Muscle layer of duodenum (tissue), 2 donors: Measurements from ENCODE around the gene ACSS1.
"Not testable (repeated sequence)": the region's sequence is repeated elsewhere in the genome, so short reads cannot be mapped to it uniquely, and the experiment has no call there.

Source experiments
- H3K27ac ChIP-seq: one replicate; pipeline ENCODE4 v1.7.0; 2013; ENCODE audit warnings: mild to moderate bottlenecking, low read length
- H3K27me3 ChIP-seq: one replicate; pipeline ENCODE4 v1.7.0; 2013; ENCODE audit warnings: low read depth, mild to moderate bottlenecking, control low read depth, low read length
- H3K36me3 ChIP-seq, 2 donors: one replicate each; pipeline ENCODE4 v1.7.0; 2013; ENCODE audit warnings: low read length in 2 of 2, control low read depth in 1 of 2, mild to moderate bottlenecking in 1 of 2; ENCODE audit not compliant: insufficient read depth in 2 of 2, control insufficient read depth in 1 of 2
- H3K4me1 ChIP-seq, 2 donors: one replicate each; pipeline ENCODE4 v1.7.0; 2013; ENCODE audit warnings: low read length in 2 of 2, mild to moderate bottlenecking in 2 of 2, control low read depth in 1 of 2, moderate library complexity in 1 of 2; ENCODE audit not compliant: insufficient read depth in 2 of 2, control insufficient read depth in 1 of 2
- H3K4me3 ChIP-seq, 2 donors: one replicate each; pipeline ENCODE4 v1.7.0; 2013; ENCODE audit warnings: low read length in 2 of 2, low read depth in 1 of 2, mild to moderate bottlenecking in 1 of 2
- H3K9me3 ChIP-seq, 2 donors: one replicate each; pipeline ENCODE4 v1.7.0; 2013; ENCODE audit warnings: low read length in 2 of 2, control low read depth in 1 of 2, mild to moderate bottlenecking in 1 of 2; ENCODE audit not compliant: control insufficient read depth in 1 of 2
- donor health status: healthy.

ACSS1 gene

GRCh38 chr20:25005220-25005619, 52.7 kb downstream of the ACSS1 start:
- H3K27me3 ChIP-seq, result no peaks in the 10 kb centered on the region
- peaks cover 39 to 43% of the 10 kb centered on the region in 2 donors for H3K36me3 ChIP-seq
- H3K9me3 ChIP-seq, result no peaks in the 10 kb centered on the region
- no peak overlapping the region for H3K4me3 ChIP-seq
- peak overlapping the region; percentile 70 for H3K27ac ChIP-seq
- H3K4me1 ChIP-seq, result peaks cover 0 to 33% of the 10 kb centered on the region in 2 donors

- H3K9me3 ChIP-seq, result no peaks in the 10 kb centered on the region
- peaks cover 0 to 33% of the 10 kb centered on the region in 2 donors for H3K4me1 ChIP-seq
- H3K27me3 ChIP-seq, result no peaks in the 10 kb centered on the region
- no peak overlapping the region for H3K4me3 ChIP-seq
- H3K27ac ChIP-seq, result no peak overlapping the region
- peaks cover 22 to 24% of the 10 kb centered on the region in 2 donors for H3K36me3 ChIP-seq
Measured at GRCh38 chr20:25003002-25003401, 54.9 kb downstream of the ACSS1 start.

GRCh38 chr20:25001323-25001722, 56.6 kb downstream of the ACSS1 start:
- H3K4me3 ChIP-seq, H3K9me3 ChIP-seq, H3K27me3 ChIP-seq, H3K27ac ChIP-seq, H3K36me3 ChIP-seq: not testable (repeated sequence)
- peaks cover 0 to 34% of the 10 kb centered on the region in 2 donors for H3K4me1 ChIP-seq

GRCh38 chr20:25000268-25000801, 57.6 kb downstream of the ACSS1 start:
- no peaks in the 10 kb centered on the region for H3K9me3 ChIP-seq
- no peak overlapping the region for H3K27ac ChIP-seq
- H3K36me3 ChIP-seq, result peaks cover 0 to 5% of the 10 kb centered on the region in 2 donors
- no peak overlapping the region for H3K4me3 ChIP-seq
- no peaks in the 10 kb centered on the region for H3K27me3 ChIP-seq
- peaks cover 0 to 34% of the 10 kb centered on the region in 2 donors for H3K4me1 ChIP-seq

GRCh38 chr20:24999568-24999967, 58.4 kb downstream of the ACSS1 start:
- Histone ChIP-seq H3K27ac (no peak overlapping the region), H3K9me3 (no peaks in the 10 kb centered on the region), H3K4me3 (no peak overlapping the region), H3K36me3 (peaks cover 0 to 5% of the 10 kb centered on the region in 2 donors), H3K4me1 (peaks cover 0 to 34% of the 10 kb centered on the region in 2 donors), H3K27me3 (no peaks in the 10 kb centered on the region)

- peak overlapping the region; percentile 52 for H3K27ac ChIP-seq
- H3K36me3 ChIP-seq, result peaks cover 0 to 5% of the 10 kb centered on the region in 2 donors
- H3K9me3 ChIP-seq, result no peaks in the 10 kb centered on the region
- peaks cover 0 to 37% of the 10 kb centered on the region in 2 donors for H3K4me1 ChIP-seq
- no peak overlapping the region for H3K4me3 ChIP-seq
- H3K27me3 ChIP-seq, result no peaks in the 10 kb centered on the region
Measured at GRCh38 chr20:24998631-24999445, 59.1 kb downstream of the ACSS1 start.

GRCh38 chr20:24998121-24998520, 59.8 kb downstream of the ACSS1 start:
- Histone ChIP-seq H3K36me3 (peaks cover 0 to 5% of the 10 kb centered on the region in 2 donors), H3K27ac (no peak overlapping the region), H3K4me3 (no peak overlapping the region), H3K4me1 (peaks cover 0 to 42% of the 10 kb centered on the region in 2 donors), H3K27me3 (no peaks in the 10 kb centered on the region), H3K9me3 (no peaks in the 10 kb centered on the region)

- Histone ChIP-seq H3K4me3 (no peak overlapping the region), H3K9me3 (no peaks in the 10 kb centered on the region), H3K4me1 (peaks cover 0 to 45% of the 10 kb centered on the region in 2 donors), H3K27ac (no peak overlapping the region), H3K27me3 (no peaks in the 10 kb centered on the region), H3K36me3 (no peaks in the 10 kb centered on the region)
Measured at GRCh38 chr20:24996449-24997377, 61.2 kb downstream of the ACSS1 start.

GRCh38 chr20:24995741-24996448, 62.0 kb downstream of the ACSS1 start:
- H3K27me3 ChIP-seq, result no peaks in the 10 kb centered on the region
- peaks cover 0 to 53% of the 10 kb centered on the region in 2 donors for H3K4me1 ChIP-seq
- no peak overlapping the region for H3K4me3 ChIP-seq
- H3K27ac ChIP-seq, result no peak overlapping the region
- no peaks in the 10 kb centered on the region for H3K9me3 ChIP-seq
- no peaks in the 10 kb centered on the region for H3K36me3 ChIP-seq

- Histone ChIP-seq H3K27ac (no peak overlapping the region), H3K36me3 (no peaks in the 10 kb centered on the region), H3K4me1 (peaks cover 0 to 48% of the 10 kb centered on the region in 2 donors), H3K9me3 (no peaks in the 10 kb centered on the region), H3K4me3 (peak overlapping the region; percentile 52 to 54), H3K27me3 (no peaks in the 10 kb centered on the region)
Measured at GRCh38 chr20:24994470-24995368, 63.2 kb downstream of the ACSS1 start.
